ENCODE data around the gene NEK1.

The NEK1 gene

DNA sequence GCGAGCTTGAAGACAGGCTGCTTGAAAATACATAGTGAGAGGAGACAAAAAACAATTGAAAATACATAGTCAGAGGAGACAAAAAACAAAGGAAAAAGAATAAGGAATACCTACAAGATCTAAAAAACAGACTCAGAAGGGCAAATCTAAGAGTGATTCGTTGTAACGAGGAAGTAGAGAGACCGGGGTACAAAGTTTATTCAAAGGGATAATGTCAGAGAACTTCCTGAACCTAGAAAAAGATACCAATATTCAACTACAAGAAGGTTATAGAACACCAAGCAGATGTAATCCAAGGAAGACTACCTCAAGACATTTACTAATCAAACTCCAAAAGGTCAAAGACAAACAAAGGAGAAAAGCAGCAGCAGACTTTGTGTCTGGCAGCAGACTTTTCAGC is 165.6 kb downstream of the NEK1 start:
- no peak for DNase-seq
- no peak overlapping the region for H3K4me3 ChIP-seq (ENCODE audit: low read depth, low read length)
- peaks cover 2% of the 10 kb centered on the region; the same call in 1 of the 2 replicates for H3K36me3 ChIP-seq
- TF ChIP-seq, protein P1, sequence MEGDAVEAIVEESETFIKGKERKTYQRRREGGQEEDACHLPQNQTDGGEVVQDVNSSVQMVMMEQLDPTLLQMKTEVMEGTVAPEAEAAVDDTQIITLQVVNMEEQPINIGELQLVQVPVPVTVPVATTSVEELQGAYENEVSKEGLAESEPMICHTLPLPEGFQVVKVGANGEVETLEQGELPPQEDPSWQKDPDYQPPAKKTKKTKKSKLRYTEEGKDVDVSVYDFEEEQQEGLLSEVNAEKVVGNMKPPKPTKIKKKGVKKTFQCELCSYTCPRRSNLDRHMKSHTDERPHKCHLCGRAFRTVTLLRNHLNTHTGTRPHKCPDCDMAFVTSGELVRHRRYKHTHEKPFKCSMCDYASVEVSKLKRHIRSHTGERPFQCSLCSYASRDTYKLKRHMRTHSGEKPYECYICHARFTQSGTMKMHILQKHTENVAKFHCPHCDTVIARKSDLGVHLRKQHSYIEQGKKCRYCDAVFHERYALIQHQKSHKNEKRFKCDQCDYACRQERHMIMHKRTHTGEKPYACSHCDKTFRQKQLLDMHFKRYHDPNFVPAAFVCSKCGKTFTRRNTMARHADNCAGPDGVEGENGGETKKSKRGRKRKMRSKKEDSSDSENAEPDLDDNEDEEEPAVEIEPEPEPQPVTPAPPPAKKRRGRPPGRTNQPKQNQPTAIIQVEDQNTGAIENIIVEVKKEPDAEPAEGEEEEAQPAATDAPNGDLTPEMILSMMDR (IDR thresholded peaks at IDR 0.05; ENCODE audit: low read depth, low read length), result no peak
- H3K9me3 ChIP-seq, result no peaks in the 10 kb centered on the region
- no peaks in the 10 kb centered on the region for H3K4me1 ChIP-seq
- H3K27me3 ChIP-seq, result no peaks in the 10 kb centered on the region

DNA sequence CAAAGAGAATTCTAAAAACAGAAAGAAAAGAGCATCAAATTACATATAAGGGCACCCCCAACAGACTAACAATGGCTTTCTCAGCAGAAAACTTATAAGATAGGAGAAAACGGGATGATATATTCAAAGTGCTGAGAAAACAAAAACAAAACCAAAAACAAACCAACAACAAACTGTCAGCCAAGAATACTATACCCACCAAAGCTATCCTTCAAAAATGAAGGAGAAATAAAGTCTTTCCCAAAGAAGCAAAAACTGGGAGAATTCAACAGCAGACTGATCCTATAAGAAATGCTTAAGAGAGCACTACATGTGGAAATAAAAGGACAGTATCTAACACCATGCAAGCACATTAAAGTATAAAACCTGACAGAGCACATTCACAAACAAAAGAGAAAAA is 168.6 kb downstream of the NEK1 start:
- no peak for DNase-seq
- Histone ChIP-seq H3K27me3 (no peaks in the 10 kb centered on the region), H3K4me3 (ENCODE audit: low read depth, low read length) (no peak overlapping the region), H3K9me3 (no peaks in the 10 kb centered on the region), H3K4me1 (no peaks in the 10 kb centered on the region), H3K36me3 (peaks cover 2% of the 10 kb centered on the region; the same call in 1 of the 2 replicates)
- TF ChIP-seq, protein P1 (IDR thresholded peaks at IDR 0.05; ENCODE audit: low read depth, low read length), result no peak

DNA sequence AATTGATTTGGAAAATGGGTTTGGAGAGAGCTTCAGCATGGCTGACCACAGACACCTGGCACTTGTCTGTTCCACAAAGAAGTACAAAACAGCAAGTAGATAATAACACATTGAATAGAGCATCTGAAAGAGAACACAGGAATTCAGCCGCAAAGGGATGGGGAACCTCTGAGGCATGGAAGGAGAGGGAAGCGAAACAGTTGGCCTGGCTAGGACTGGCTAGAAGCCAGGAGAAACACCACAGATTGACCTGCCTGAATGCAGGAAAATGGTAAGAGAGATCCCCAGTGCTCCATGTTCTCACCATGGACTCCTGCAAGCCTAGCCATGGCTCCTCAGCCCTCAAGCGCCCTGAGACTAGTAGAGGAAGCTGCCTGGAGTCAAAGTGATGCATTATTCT is 171.9 kb downstream of the NEK1 start:
- TF ChIP-seq, protein P1 (IDR thresholded peaks at IDR 0.05; ENCODE audit: low read depth, low read length), result no peak
- Histone ChIP-seq H3K27me3 (no peaks in the 10 kb centered on the region), H3K9me3 (no peaks in the 10 kb centered on the region), H3K36me3 (no peaks in the 10 kb centered on the region; the same call in 1 of the 2 replicates), H3K4me3 (ENCODE audit: low read depth, low read length) (no peak overlapping the region), H3K4me1 (no peaks in the 10 kb centered on the region)
- no peak for DNase-seq

DNA sequence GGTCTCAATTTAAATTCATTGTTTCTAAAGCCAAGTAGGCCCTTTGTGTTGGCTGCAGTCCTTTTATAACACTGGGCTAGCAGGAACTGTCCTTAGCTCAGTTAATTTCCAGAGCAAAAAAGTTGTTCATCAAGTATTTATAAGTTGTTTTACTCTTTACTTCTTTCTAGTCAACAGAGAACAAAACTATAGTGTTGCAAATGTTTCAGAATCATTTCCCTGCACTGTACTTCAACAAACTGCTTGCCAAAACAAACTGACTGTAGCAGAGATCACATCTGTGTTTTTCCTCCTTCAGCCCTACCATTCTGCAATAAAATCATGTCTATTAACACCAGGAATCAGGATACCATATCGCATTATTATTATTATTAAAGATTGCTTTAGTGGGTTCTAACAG is 173.1 kb downstream of the NEK1 start:
- no peak overlapping the region for H3K4me3 ChIP-seq (ENCODE audit: low read depth, low read length)
- TF ChIP-seq, protein P1 (IDR thresholded peaks at IDR 0.05; ENCODE audit: low read depth, low read length), result no peak
- no peaks in the 10 kb centered on the region for H3K4me1 ChIP-seq
- DNase-seq, result no peak
- no peaks in the 10 kb centered on the region for H3K9me3 ChIP-seq
- H3K36me3 ChIP-seq, result no peaks in the 10 kb centered on the region; the same call in 1 of the 2 replicates
- no peaks in the 10 kb centered on the region for H3K27me3 ChIP-seq

DNA sequence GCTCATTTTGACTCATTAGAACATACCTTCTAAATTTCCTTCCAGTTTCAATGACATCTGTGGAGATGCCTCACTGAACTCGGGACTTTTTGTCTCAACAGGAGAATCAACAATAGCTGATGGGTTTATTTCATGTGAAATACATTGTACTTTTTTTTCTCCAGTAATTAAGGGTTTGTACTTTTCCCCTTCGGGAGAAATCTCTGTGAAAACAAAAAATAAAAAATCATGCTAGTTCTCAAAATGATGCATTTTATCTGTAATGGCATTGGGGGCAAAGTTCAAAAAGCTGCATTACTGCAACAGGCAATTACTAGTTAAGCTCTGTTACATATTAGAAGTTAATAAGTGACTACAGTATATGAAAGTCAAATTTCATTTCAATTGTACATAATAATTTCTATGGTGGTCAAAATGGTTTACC is 174.3 kb downstream of the NEK1 start:
- Histone ChIP-seq H3K4me3 (ENCODE audit: low read depth, low read length) (no peak overlapping the region), H3K36me3 (no peaks in the 10 kb centered on the region; the same call in 1 of the 2 replicates), H3K27me3 (no peaks in the 10 kb centered on the region), H3K4me1 (no peaks in the 10 kb centered on the region), H3K9me3 (no peaks in the 10 kb centered on the region)
- DNase-seq, result no peak
- TF ChIP-seq, protein P1 (IDR thresholded peaks at IDR 0.05; ENCODE audit: low read depth, low read length), result no peak

DNA sequence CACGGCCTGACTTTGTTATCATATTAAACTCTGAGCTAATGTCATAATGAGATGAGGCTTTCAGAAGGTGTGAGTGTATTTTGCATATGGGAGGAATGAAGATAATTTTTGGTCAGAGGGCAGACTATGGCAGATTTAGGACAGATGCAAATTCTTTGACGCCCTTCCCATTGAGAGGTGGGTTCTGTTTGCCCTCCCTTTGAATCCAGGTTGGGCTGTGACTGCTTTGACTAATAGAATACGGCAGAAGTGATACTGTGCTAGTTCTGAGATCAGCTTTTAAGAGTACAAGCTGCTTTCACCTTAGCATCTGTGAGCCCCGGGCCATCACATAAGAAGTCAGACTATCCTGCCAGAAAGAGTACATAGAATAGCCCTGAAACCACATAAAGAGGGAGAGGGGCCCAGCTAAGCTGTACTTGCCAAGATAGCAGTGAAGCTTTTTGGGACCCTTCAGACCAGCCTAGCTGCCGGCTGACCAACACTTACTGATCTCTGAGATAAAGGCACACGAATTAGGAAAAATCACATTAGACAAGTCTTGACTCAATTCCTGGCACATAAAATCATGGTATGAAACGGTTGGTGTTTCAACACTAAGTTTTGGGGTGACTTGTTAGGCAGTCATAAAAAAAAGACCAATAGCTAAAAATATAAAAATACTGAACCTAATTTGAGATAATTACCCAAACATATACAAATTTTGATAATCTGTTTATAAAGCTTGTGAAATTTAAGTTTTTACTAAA is 174.9 kb downstream of the NEK1 start:
- no peaks in the 10 kb centered on the region; the same call in 1 of the 2 replicates for H3K36me3 ChIP-seq
- H3K9me3 ChIP-seq, result no peaks in the 10 kb centered on the region
- H3K27me3 ChIP-seq, result no peaks in the 10 kb centered on the region
- no peak for DNase-seq
- TF ChIP-seq, protein P1 (IDR thresholded peaks at IDR 0.05; ENCODE audit: low read depth, low read length), result no peak
- no peaks in the 10 kb centered on the region for H3K4me1 ChIP-seq
- H3K4me3 ChIP-seq (ENCODE audit: low read depth, low read length), result no peak overlapping the region

Data from BE2C (cell line).